CD4-positive, alpha-beta T cell treated with Interleukin-4 for 1 hour (primary cell): ENCODE measurements around the gene CEP290.

ENCODE experiments used
- DNase-seq, 2 donors: peaks; one replicate each; pipeline ENCODE4 v3.0.0-alpha.2; 2020 to 2022

The CEP290 gene

GRCh38 chr12:88141774-88142609 is at the start of gene CEP290, which contains the start of gene TMTC3:
CEP290 (minus strand) TSS chr12:88142088; CDS start chr12:88141307, 781 bp downstream.
TMTC3 (plus strand) TSS chr12:88142307; CDS start chr12:88148316, 6,009 bp downstream.
- peak; percentile 97 for DNase-seq

- no peak for DNase-seq
Observed at GRCh38 chr12:88188180-88188579, 46.3 kb upstream of the CEP290 start.

GRCh38 chr12:88187571-88187970 is 45.7 kb upstream of the CEP290 start:
- no peak for DNase-seq

GRCh38 chr12:88185988-88186387 is 44.1 kb upstream of the CEP290 start:
- no peak for DNase-seq

GRCh38 chr12:88185279-88185678 is 43.4 kb upstream of the CEP290 start:
- no peak for DNase-seq

- no peak for DNase-seq
Observed at GRCh38 chr12:88184196-88184595, 42.3 kb upstream of the CEP290 start.

- no peak for DNase-seq
Observed at GRCh38 chr12:88182416-88182815, 40.5 kb upstream of the CEP290 start.

GRCh38 chr12:88181881-88182280 is 40.0 kb upstream of the CEP290 start:
- no peak for DNase-seq

GRCh38 chr12:88179436-88180014 is 37.6 kb upstream of the CEP290 start:
- no peak for DNase-seq

GRCh38 chr12:88175544-88175943 is 33.7 kb upstream of the CEP290 start:
- no peak for DNase-seq

GRCh38 chr12:88172844-88173407 is 31.0 kb upstream of the CEP290 start:
- no peak for DNase-seq

GRCh38 chr12:88167384-88167783 is 25.5 kb upstream of the CEP290 start:
- DNase-seq: no peak

GRCh38 chr12:88166179-88166578 is 24.3 kb upstream of the CEP290 start:
- DNase-seq: no peak

- DNase-seq: no peak
Observed at GRCh38 chr12:88163371-88163770, 21.5 kb upstream of the CEP290 start.

- no peak for DNase-seq
Observed at GRCh38 chr12:88156075-88156654, 14.3 kb upstream of the CEP290 start.

GRCh38 chr12:88153959-88154358 is 12.1 kb upstream of the CEP290 start:
- no peak for DNase-seq

GRCh38 chr12:88150063-88150462 is 8.2 kb upstream of the CEP290 start:
- DNase-seq: no peak

GRCh38 chr12:88145567-88146505 is 3.9 kb upstream of the CEP290 start:
- no peak for DNase-seq

- DNase-seq: no peak
Observed at GRCh38 chr12:88144546-88145468, 2.9 kb upstream of the CEP290 start.

- DNase-seq: no peak
Observed at GRCh38 chr12:88144037-88144436, 2.1 kb upstream of the CEP290 start.

GRCh38 chr12:88142610-88142991 is 713 bp upstream of the CEP290 start:
- DNase-seq: peak; percentile 11 to 23
